ENCODE results near the gene VAPB. TPM values are rescaled to one million over a fixed set of nuclear protein-coding genes. Genes with fewer than 3 reads are reported as not detected.

VAPB gene
- total RNA-seq, 1 donor from 2014 or later: 61.5 TPM

GRCh38 chr20:58480551-58481336 is 91.7 kb downstream of the VAPB start:
- no peak for FAIRE-seq
- Histone ChIP-seq H3K4me2 (ENCODE audit: low read length) (no peak overlapping the region), H3K27me3 (ENCODE audit: insufficient read depth, low read length) (no peaks in the 10 kb centered on the region), H3K4me3 (ENCODE audit: insufficient read depth, low read depth, low read length) (no peak overlapping the region), H3K27ac (ENCODE audit: low read depth, low read length) (no peak overlapping the region), H4K20me1 (ENCODE audit: insufficient read depth, low read length) (no peaks in the 10 kb centered on the region), H3K9ac (ENCODE audit: low read length) (no peak overlapping the region), H3K36me3 (ENCODE audit: insufficient read depth, low read length) (no peaks in the 10 kb centered on the region), H2AFZ (ENCODE audit: low read depth, low read length) (no peak overlapping the region), H3K9me3 (ENCODE audit: insufficient read depth, low read depth, low read length) (peaks cover 10% of the 10 kb centered on the region), H3K4me1 (ENCODE audit: insufficient read depth, low read length) (no peaks in the 10 kb centered on the region), H3K79me2 (ENCODE audit: insufficient read depth, low read length) (no peaks in the 10 kb centered on the region)
- DNase-seq (ENCODE audit: low read depth): no peak
- Mint-ChIP-seq H3K27me3 (ENCODE audit: low read depth, unreplicated experiment) (no peaks in the 10 kb centered on the region), H3K9me3 (ENCODE audit: unreplicated experiment) (peaks cover 50% of the 10 kb centered on the region), H3K4me1 (ENCODE audit: low read depth, unreplicated experiment) (no peaks in the 10 kb centered on the region), H3K4me3 (ENCODE audit: unreplicated experiment) (no peak overlapping the region), H3K27ac (ENCODE audit: unreplicated experiment) (no peak overlapping the region), H3K36me3 (ENCODE audit: low read depth, unreplicated experiment) (peaks cover 48% of the 10 kb centered on the region)
- TF ChIP-seq EZH2 (IDR thresholded peaks at IDR 0.05; ENCODE audit: insufficient read depth, low read length) (no peak), CTCF (IDR thresholded peaks at IDR 0.05; ENCODE audit: insufficient read depth, low read depth, low read length) (no peak)

- Mint-ChIP-seq H3K4me1 (ENCODE audit: low read depth, unreplicated experiment) (no peaks in the 10 kb centered on the region), H3K4me3 (ENCODE audit: unreplicated experiment) (no peak overlapping the region), H3K27me3 (ENCODE audit: low read depth, unreplicated experiment) (no peaks in the 10 kb centered on the region), H3K27ac (ENCODE audit: unreplicated experiment) (no peak overlapping the region), H3K9me3 (ENCODE audit: unreplicated experiment) (peaks cover 54% of the 10 kb centered on the region), H3K36me3 (ENCODE audit: low read depth, unreplicated experiment) (peaks cover 49% of the 10 kb centered on the region)
- H3K27me3 ChIP-seq (ENCODE audit: insufficient read depth, low read length): no peaks in the 10 kb centered on the region
- TF ChIP-seq CTCF (IDR thresholded peaks at IDR 0.05; ENCODE audit: insufficient read depth, low read depth, low read length): peak; percentile 17
- TF ChIP-seq EZH2 (IDR thresholded peaks at IDR 0.05; ENCODE audit: insufficient read depth, low read length): no peak
- no peak overlapping the region for H3K27ac ChIP-seq (ENCODE audit: low read depth, low read length)
- H3K4me2 ChIP-seq (ENCODE audit: low read length): no peak overlapping the region
- no peaks in the 10 kb centered on the region for H3K79me2 ChIP-seq (ENCODE audit: insufficient read depth, low read length)
- H4K20me1 ChIP-seq (ENCODE audit: insufficient read depth, low read length): no peaks in the 10 kb centered on the region
- H3K4me3 ChIP-seq (ENCODE audit: insufficient read depth, low read depth, low read length): no peak overlapping the region
- no peak for FAIRE-seq
- H3K9ac ChIP-seq (ENCODE audit: low read length): no peak overlapping the region
- no peaks in the 10 kb centered on the region for H3K36me3 ChIP-seq (ENCODE audit: insufficient read depth, low read length)
- H3K9me3 ChIP-seq (ENCODE audit: insufficient read depth, low read depth, low read length): peaks cover 13% of the 10 kb centered on the region
- no peaks in the 10 kb centered on the region for H3K4me1 ChIP-seq (ENCODE audit: insufficient read depth, low read length)
- no peak overlapping the region for H2AFZ ChIP-seq (ENCODE audit: low read depth, low read length)
- DNase-seq (ENCODE audit: low read depth): no peak
Measured at GRCh38 chr20:58481481-58482021, 92.5 kb downstream of the VAPB start.

- Histone ChIP-seq H3K79me2 (ENCODE audit: insufficient read depth, low read length) (no peaks in the 10 kb centered on the region), H3K27me3 (ENCODE audit: insufficient read depth, low read length) (no peaks in the 10 kb centered on the region), H3K9ac (ENCODE audit: low read length) (no peak overlapping the region), H4K20me1 (ENCODE audit: insufficient read depth, low read length) (no peaks in the 10 kb centered on the region), H3K36me3 (ENCODE audit: insufficient read depth, low read length) (no peaks in the 10 kb centered on the region), H2AFZ (ENCODE audit: low read depth, low read length) (no peak overlapping the region), H3K4me2 (ENCODE audit: low read length) (no peak overlapping the region), H3K4me1 (ENCODE audit: insufficient read depth, low read length) (no peaks in the 10 kb centered on the region), H3K9me3 (ENCODE audit: insufficient read depth, low read depth, low read length) (peaks cover 13% of the 10 kb centered on the region), H3K27ac (ENCODE audit: low read depth, low read length) (no peak overlapping the region), H3K4me3 (ENCODE audit: insufficient read depth, low read depth, low read length) (no peak overlapping the region)
- peak; percentile 42 for DNase-seq (ENCODE audit: low read depth)
- H3K4me1 Mint-ChIP-seq (ENCODE audit: low read depth, unreplicated experiment): no peaks in the 10 kb centered on the region
- FAIRE-seq: no peak
- peaks cover 46% of the 10 kb centered on the region for H3K36me3 Mint-ChIP-seq (ENCODE audit: low read depth, unreplicated experiment)
- no peak overlapping the region for H3K4me3 Mint-ChIP-seq (ENCODE audit: unreplicated experiment)
- no peak for TF ChIP-seq CTCF (IDR thresholded peaks at IDR 0.05; ENCODE audit: insufficient read depth, low read depth, low read length)
- no peak for TF ChIP-seq EZH2 (IDR thresholded peaks at IDR 0.05; ENCODE audit: insufficient read depth, low read length)
- H3K27ac Mint-ChIP-seq (ENCODE audit: unreplicated experiment): no peak overlapping the region
- peaks cover 50% of the 10 kb centered on the region for H3K9me3 Mint-ChIP-seq (ENCODE audit: unreplicated experiment)
- no peaks in the 10 kb centered on the region for H3K27me3 Mint-ChIP-seq (ENCODE audit: low read depth, unreplicated experiment)
Measured at GRCh38 chr20:58482416-58482815, 93.4 kb downstream of the VAPB start.
